HCT116 (cell line): ENCODE data around the gene FNBP1. TPM values are rescaled to one million over a fixed set of nuclear protein-coding genes. Genes with fewer than 3 reads are reported as not detected.

Source experiments
- ATAC-seq: fragments of 200-7000 bp; cut with Tn5 transposase; 2 replicates; pipeline ENCODE4 v1.9.1; 2020; ENCODE audit warnings: mild to moderate bottlenecking, moderate library complexity
- BruUV-seq: library from RNA; stranded (reverse); fragments of 400-500 nt; replicated peaks from 2 replicates; lab custom pipeline; 2021; lab: Mats Ljungman, UMichigan
- CTCF ChIA-PET: fragments of 300-600 bp; sonication (Branson Sonifier 250); formaldehyde crosslinking; loops from one replicate; lab custom pipeline; 2021; ENCODE audit warnings: antibody characterized with exemption; lab: Charles Lee
- POLR2A ChIA-PET: fragments of 300-600, 350-600 bp; sonication (Branson Sonifier 250); formaldehyde crosslinking; loops from one replicate; lab custom pipeline; 2021; ENCODE audit warnings: antibody characterized with exemption; lab: Charles Lee
- RAD21 ChIA-PET, 2 experiments: fragments of 300-600 bp; sonication (Branson Sonifier 250); formaldehyde crosslinking; loops; one replicate each; lab custom pipeline; 2023; ENCODE audit warnings: low total read pairs in 2 of 2; ENCODE audit not compliant: uncharacterized antibody in 2 of 2, unreplicated experiment in 2 of 2, low non-redundant PET in 1 of 2; lab: Charles Lee
- DNase-seq: peaks from one replicate; pipeline ENCODE4 v3.0.0-alpha.2; 2010; ENCODE audit warnings: low read depth, low spot score
- H2AFZ ChIP-seq: fragments of 200-600 bp; shearing (Covaris generic), sonication (generic); 2 replicates; pipeline ENCODE4 v1.6.1; 2017; ENCODE audit warnings: low read depth, mixed run types, mixed read lengths, antibody characterized with exemption, low read length; ENCODE audit not compliant: poor library complexity, severe bottlenecking
- H3K27ac ChIP-seq: 2 replicates; pipeline ENCODE4 v1.5.1; 2012; ENCODE audit warnings: low read depth, low read length
- H3K27me3 ChIP-seq: fragments of 200-600 bp; sonication (generic); 2 replicates; pipeline ENCODE4 v1.6.1; 2016; ENCODE audit warnings: mixed run types, low read length, mixed read lengths; ENCODE audit not compliant: insufficient read depth
- H3K36me3 ChIP-seq, 2 experiments: fragments of 200-500 bp in 1 of 2; fragments of 200-600 bp in 1 of 2; sonication (Bioruptor generic) in 1 of 2; sonication (generic) in 1 of 2; 2 replicates each; pipeline versions ENCODE4 v1.5.1 to v1.6.1; 2014 to 2016; ENCODE audit warnings: low read length in 2 of 2, inconsistent platforms in 1 of 2, mixed read lengths in 1 of 2, mixed run types in 1 of 2; ENCODE audit not compliant: insufficient read depth in 2 of 2, control insufficient read depth in 1 of 2
- H3K4me1 ChIP-seq, 2 experiments: fragments of 200-600 bp in 1 of 2; sonication (generic) in 1 of 2; 2 replicates each; pipeline versions ENCODE4 v1.5.1 to v1.6.1; 2012 to 2017; ENCODE audit warnings: low read length in 2 of 2, inconsistent platforms in 1 of 2, mild to moderate bottlenecking in 1 of 2, mixed read lengths in 1 of 2, mixed run types in 1 of 2, moderate library complexity in 1 of 2; ENCODE audit not compliant: insufficient read depth in 2 of 2, control insufficient read depth in 1 of 2
- H3K4me2 ChIP-seq: fragments of 200-600 bp; sonication (generic); 2 replicates; pipeline ENCODE4 v1.6.1; 2017; ENCODE audit warnings: mixed run types, low read length, mixed read lengths
- H3K4me3 ChIP-seq, 2 experiments: fragments of 200-600 bp in 1 of 2; sonication (generic) in 1 of 2; replicated peaks in 1 of 2; 2 replicates each; pipeline ENCODE4 v1.5.1; 2011 to 2016; ENCODE audit warnings: low read length in 2 of 2, control low read depth in 1 of 2, low read depth in 1 of 2, mild to moderate bottlenecking in 1 of 2, mixed read lengths in 1 of 2, mixed run types in 1 of 2
- H3K79me2 ChIP-seq: fragments of 200-600 bp; sonication (generic); 2 replicates; pipeline ENCODE4 v1.6.1; 2017; ENCODE audit warnings: mild to moderate bottlenecking, mixed run types, low read length, moderate library complexity, mixed read lengths; ENCODE audit not compliant: insufficient read depth
- H3K9ac ChIP-seq: fragments of 200-600 bp; sonication (generic); 2 replicates; pipeline ENCODE4 v1.6.1; 2016; ENCODE audit warnings: low read length, mixed read lengths
- H3K9me2 ChIP-seq: fragments of 200-600 bp; sonication (generic), shearing (Covaris generic); 2 replicates; pipeline ENCODE4 v1.6.1; 2017; ENCODE audit warnings: mixed run types, mild to moderate bottlenecking, moderate library complexity; ENCODE audit not compliant: insufficient read depth
- H3K9me3 ChIP-seq, 2 experiments: fragments of 200-500 bp in 1 of 2; fragments of 200-600 bp in 1 of 2; sonication (Bioruptor generic) in 1 of 2; sonication (generic) in 1 of 2; 2 replicates each; pipeline ENCODE4 v1.6.1; 2014 to 2017; ENCODE audit warnings: low read length in 2 of 2, mixed read lengths in 2 of 2, inconsistent platforms in 1 of 2, low read depth in 1 of 2, mild to moderate bottlenecking in 1 of 2, mixed run types in 1 of 2, moderate library complexity in 1 of 2; ENCODE audit not compliant: control insufficient read depth in 1 of 2, insufficient read depth in 1 of 2
- H4K20me1 ChIP-seq: fragments of 200-600 bp; sonication (generic), shearing (Covaris generic); 2 replicates; pipeline ENCODE4 v1.6.1; 2017; ENCODE audit warnings: mixed run types, mild to moderate bottlenecking, moderate library complexity; ENCODE audit not compliant: insufficient read depth
- CBX3 ChIP-seq: IDR thresholded peaks from 2 replicates; pipeline ENCODE4 v1.6.1; 2012; ENCODE audit warnings: low read depth
- EGR1 ChIP-seq: IDR thresholded peaks from 2 replicates; pipeline ENCODE4 v1.6.1; 2012; ENCODE audit warnings: low read depth
- ELF1 ChIP-seq: IDR thresholded peaks from 2 replicates; pipeline ENCODE4 v1.6.1; 2012; ENCODE audit warnings: low read depth, borderline replicate concordance
- EZH2 ChIP-seq: fragments of 200-600 bp; sonication (generic); IDR thresholded peaks from 2 replicates; pipeline ENCODE4 v1.6.1; 2017; ENCODE audit warnings: antibody characterized with exemption, mixed run types
- EZH2phosphoT487 ChIP-seq: fragments of 200-600 bp; IDR thresholded peaks from 2 replicates; pipeline ENCODE4 v1.6.1; 2018; ENCODE audit warnings: antibody characterized with exemption, borderline replicate concordance
- FOSL1 ChIP-seq: IDR thresholded peaks from 2 replicates; pipeline ENCODE4 v1.6.1; 2012; ENCODE audit warnings: low read depth
- POLR2A ChIP-seq: IDR thresholded peaks from 2 replicates; pipeline ENCODE4 v1.7.0; 2011; ENCODE audit warnings: borderline replicate concordance; ENCODE audit not compliant: insufficient read depth, insufficient read length; ENCODE audit errors: extremely low read depth
- POLR2AphosphoS5 ChIP-seq: IDR thresholded peaks from 2 replicates; pipeline ENCODE4 v1.6.1; 2011; ENCODE audit warnings: mild to moderate bottlenecking, low read depth, low read length, moderate library complexity
- SP1 ChIP-seq: IDR thresholded peaks from 2 replicates; pipeline ENCODE4 v1.6.1; 2012; ENCODE audit warnings: low read depth
- SRF ChIP-seq: IDR thresholded peaks from 2 replicates; pipeline ENCODE4 v1.6.1; 2012; ENCODE audit warnings: low read depth
- TCF7L2 ChIP-seq: IDR thresholded peaks from 2 replicates; pipeline ENCODE4 v1.7.0; 2011; ENCODE audit warnings: borderline replicate concordance, inconsistent platforms; ENCODE audit not compliant: insufficient read depth, insufficient read length; ENCODE audit errors: extremely low read depth
- YY1 ChIP-seq: IDR thresholded peaks from 2 replicates; pipeline ENCODE4 v1.6.1; 2011; ENCODE audit warnings: low read length, low read depth, moderate library complexity, mild to moderate bottlenecking; ENCODE audit not compliant: insufficient replicate concordance; ENCODE audit errors: extremely low read depth
- ZNF274 ChIP-seq: fragments of 200-500 bp; sonication (Bioruptor generic); IDR thresholded peaks from 2 replicates; pipeline ENCODE4 v1.6.1; 2014; ENCODE audit warnings: mild to moderate bottlenecking, low read depth, low read length, inconsistent platforms
- intact Hi-C: fragments of 100-400 bp; cut with micrococcal nuclease; formaldehyde crosslinking; loops from 2 replicates; pipeline ENCODE4 v1.10.0; 2022
- total RNA-seq: library from RNA; stranded (reverse); gene quantifications from one replicate; pipeline ENCODE4 v1.2.1, GENCODE V29; 2021; ENCODE audit not compliant: unreplicated experiment
- TF ChIP-seq, protein P1 (sequence below): IDR thresholded peaks from 2 replicates; pipeline ENCODE4 v1.6.1; 2011; ENCODE audit warnings: mild to moderate bottlenecking, low read length, moderate library complexity; ENCODE audit not compliant: insufficient replicate concordance; ENCODE audit errors: extremely low read depth
- TF ChIP-seq, protein P2 (sequence below): IDR thresholded peaks from 2 replicates; pipeline ENCODE4 v1.6.1; 2012

Gene FNBP1
- total RNA-seq, 1 experiment from 2014 or later, result 25.0 TPM

DNA sequence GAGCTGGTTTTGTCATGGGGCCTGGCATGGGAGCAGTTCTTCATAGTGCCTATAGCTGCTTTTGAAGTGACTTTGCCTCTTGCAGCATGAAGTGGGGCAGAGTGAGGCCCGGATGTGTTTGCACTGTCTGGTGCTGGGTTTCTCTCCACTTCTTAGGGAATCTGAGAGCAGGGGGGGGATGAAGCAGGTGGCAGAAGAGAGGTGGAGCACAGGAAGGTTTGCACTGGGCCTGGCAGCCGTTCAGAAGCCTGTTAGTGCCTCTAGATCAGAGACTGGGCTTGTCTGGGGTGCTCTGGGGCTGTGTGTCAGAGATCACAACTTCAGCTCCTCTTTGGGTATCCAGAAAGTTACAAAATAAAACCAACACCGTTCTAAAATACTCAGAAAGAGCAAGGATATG, 189.4 kb downstream of the FNBP1 start:
- H3K27me3 ChIP-seq, result no peaks in the 10 kb centered on the region
- intact Hi-C loops, result no loop called here
- H4K20me1 ChIP-seq, result no peaks in the 10 kb centered on the region
- H2AFZ ChIP-seq, result no peak overlapping the region
- no TSS peak for BruUV-seq
- ChIA-PET RAD21 (no interaction called here), POLR2A (interaction anchor here (0.6 kb wide), 1 partner anchor 393 kb away, joined by 5 read pairs; no protein-coding TSS in a partner anchor), CTCF (no interaction called here)
- no peak overlapping the region for H3K4me2 ChIP-seq
- TF ChIP-seq YY1 (no peak), EZH2phosphoT487 (no peak), POLR2AphosphoS5 (no peak), FOSL1 (no peak), EGR1 (no peak), CBX3 (no peak), SP1 (no peak), POLR2A (no peak), TCF7L2 (no peak), ZNF274 (no peak), SRF (no peak), ELF1 (no peak), EZH2 (no peak)
- TF ChIP-seq, protein P1, sequence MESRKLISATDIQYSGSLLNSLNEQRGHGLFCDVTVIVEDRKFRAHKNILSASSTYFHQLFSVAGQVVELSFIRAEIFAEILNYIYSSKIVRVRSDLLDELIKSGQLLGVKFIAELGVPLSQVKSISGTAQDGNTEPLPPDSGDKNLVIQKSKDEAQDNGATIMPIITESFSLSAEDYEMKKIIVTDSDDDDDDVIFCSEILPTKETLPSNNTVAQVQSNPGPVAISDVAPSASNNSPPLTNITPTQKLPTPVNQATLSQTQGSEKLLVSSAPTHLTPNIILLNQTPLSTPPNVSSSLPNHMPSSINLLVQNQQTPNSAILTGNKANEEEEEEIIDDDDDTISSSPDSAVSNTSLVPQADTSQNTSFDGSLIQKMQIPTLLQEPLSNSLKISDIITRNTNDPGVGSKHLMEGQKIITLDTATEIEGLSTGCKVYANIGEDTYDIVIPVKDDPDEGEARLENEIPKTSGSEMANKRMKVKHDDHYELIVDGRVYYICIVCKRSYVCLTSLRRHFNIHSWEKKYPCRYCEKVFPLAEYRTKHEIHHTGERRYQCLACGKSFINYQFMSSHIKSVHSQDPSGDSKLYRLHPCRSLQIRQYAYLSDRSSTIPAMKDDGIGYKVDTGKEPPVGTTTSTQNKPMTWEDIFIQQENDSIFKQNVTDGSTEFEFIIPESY, result no peak
- TF ChIP-seq, protein P2, sequence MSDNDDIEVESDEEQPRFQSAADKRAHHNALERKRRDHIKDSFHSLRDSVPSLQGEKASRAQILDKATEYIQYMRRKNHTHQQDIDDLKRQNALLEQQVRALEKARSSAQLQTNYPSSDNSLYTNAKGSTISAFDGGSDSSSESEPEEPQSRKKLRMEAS, result no peak
- no peak overlapping the region for H3K9ac ChIP-seq
- DNase-seq (no peak), ATAC-seq (no peak)
- H3K9me3 ChIP-seq, result no peaks in the 10 kb centered on the region
- no peaks in the 10 kb centered on the region for H3K4me1 ChIP-seq
- H3K27ac ChIP-seq, result no peak overlapping the region
- H3K36me3 ChIP-seq, result peaks cover 0 to 4% of the 10 kb centered on the region in 2 experiments; a peak in 1 of 4 replicates
- H3K9me2 ChIP-seq, result no peaks in the 10 kb centered on the region
- no peaks in the 10 kb centered on the region for H3K79me2 ChIP-seq
- H3K4me3 ChIP-seq, result no peak overlapping the region
